CD14-positive monocyte (primary cell): Measurements from ENCODE around the gene TMEM190. TPM values are rescaled to one million over a fixed set of nuclear protein-coding genes. Genes with fewer than 3 reads are reported as not detected.

Source experiments
- DNase-seq, 3 donors: peaks; one replicate each; pipeline ENCODE4 v3.0.0-alpha.2; 2011 to 2022
- H2AFZ ChIP-seq: 2 replicates; pipeline ENCODE4 v1.6.0; 2012; ENCODE audit warnings: mild to moderate bottlenecking, low read depth, low read length, inconsistent platforms; ENCODE audit not compliant: insufficient read depth, poor library complexity, severe bottlenecking
- H3K27ac ChIP-seq, 2 donors: 1 replicate in 1 of 2; 2 replicates in 1 of 2; pipeline ENCODE4 v1.5.1; 2012 to 2013; ENCODE audit warnings: low read length in 2 of 2, control low read depth in 1 of 2, inconsistent platforms in 1 of 2, low read depth in 1 of 2, mild to moderate bottlenecking in 1 of 2
- H3K27me3 ChIP-seq, 2 donors: one replicate each; pipeline versions ENCODE4 v1.6.0 to v1.6.1; 2011 to 2013; ENCODE audit warnings: low read length in 2 of 2; ENCODE audit not compliant: control insufficient read depth in 2 of 2, insufficient read depth in 2 of 2
- H3K36me3 ChIP-seq, 2 donors: replicated peaks in 1 of 2; 1 replicate in 1 of 2; 2 replicates in 1 of 2; pipeline versions ENCODE4 v1.5.1 to v1.6.1; 2012 to 2013; ENCODE audit warnings: low read length in 2 of 2, control low read depth in 1 of 2, inconsistent platforms in 1 of 2, mild to moderate bottlenecking in 1 of 2; ENCODE audit not compliant: insufficient read depth in 2 of 2, control insufficient read depth in 1 of 2
- H3K4me1 ChIP-seq, 2 donors: 1 replicate in 1 of 2; 2 replicates in 1 of 2; pipeline versions ENCODE4 v1.5.1 to v1.6.1; 2012 to 2013; ENCODE audit warnings: low read length in 2 of 2, control low read depth in 1 of 2, inconsistent platforms in 1 of 2, mild to moderate bottlenecking in 1 of 2, moderate library complexity in 1 of 2; ENCODE audit not compliant: insufficient read depth in 2 of 2, control insufficient read depth in 1 of 2
- H3K4me2 ChIP-seq: replicated peaks from 2 replicates; pipeline ENCODE3; 2012; ENCODE audit warnings: low read length, moderate library complexity, mild to moderate bottlenecking; ENCODE audit not compliant: poor library complexity, severe bottlenecking; ENCODE audit errors: extremely low read depth
- H3K4me3 ChIP-seq, 3 experiments: fragments of 200-600 bp in 1 of 3; sonication (generic) in 1 of 3; replicated peaks in 1 of 3; 1 replicate in 2 of 3; 2 replicates in 1 of 3; pipeline ENCODE4 v1.5.1; 2011 to 2013; ENCODE audit warnings: low read length in 3 of 3, mild to moderate bottlenecking in 3 of 3, control low read depth in 2 of 3, low read depth in 2 of 3, inconsistent platforms in 1 of 3, moderate library complexity in 1 of 3
- H3K79me2 ChIP-seq: 2 replicates; pipeline ENCODE4 v1.6.0; 2012; ENCODE audit warnings: mild to moderate bottlenecking, control low read depth, inconsistent platforms, low read length, moderate library complexity; ENCODE audit not compliant: insufficient read depth
- H3K9ac ChIP-seq: 2 replicates; pipeline ENCODE4 v1.6.0; 2017; ENCODE audit warnings: low read length, mild to moderate bottlenecking; ENCODE audit not compliant: insufficient read depth, poor library complexity, severe bottlenecking
- H3K9me3 ChIP-seq, 2 donors: replicated peaks in 1 of 2; 1 replicate in 1 of 2; 2 replicates in 1 of 2; pipeline versions ENCODE4 v1.5.1 to v1.6.1; 2012 to 2013; ENCODE audit warnings: low read length in 2 of 2, control low read depth in 1 of 2; ENCODE audit not compliant: control insufficient read depth in 1 of 2, insufficient read depth in 1 of 2
- H4K20me1 ChIP-seq: 2 replicates; pipeline ENCODE4 v1.6.0; 2012; ENCODE audit warnings: mild to moderate bottlenecking, low read length, control low read depth, moderate library complexity; ENCODE audit not compliant: insufficient read depth
- H3K27ac Mint-ChIP-seq, 7 donors: one replicate each; pipeline ENCODE4 v1.8.0; 2020; ENCODE audit warnings: mild to moderate bottlenecking in 7 of 7, mixed read lengths in 7 of 7, moderate library complexity in 6 of 7, inconsistent platforms in 2 of 7
- H3K27me3 Mint-ChIP-seq, 3 donors: one replicate each; pipeline ENCODE4 v1.8.0; 2021 to 2022; ENCODE audit warnings: low read depth in 3 of 3, mild to moderate bottlenecking in 3 of 3, mixed read lengths in 3 of 3, moderate library complexity in 3 of 3, inconsistent platforms in 1 of 3
- H3K36me3 Mint-ChIP-seq, 2 donors: one replicate each; pipeline ENCODE4 v1.8.0; 2020; ENCODE audit warnings: mixed read lengths in 2 of 2, inconsistent platforms in 1 of 2, mild to moderate bottlenecking in 1 of 2
- H3K4me1 Mint-ChIP-seq: one replicate; pipeline ENCODE4 v1.8.0; 2020; ENCODE audit warnings: mild to moderate bottlenecking, mixed read lengths
- H3K4me3 Mint-ChIP-seq, 2 donors: one replicate each; pipeline ENCODE4 v1.8.0; 2020; ENCODE audit warnings: mild to moderate bottlenecking in 2 of 2, mixed read lengths in 2 of 2, moderate library complexity in 1 of 2
- H3K9me3 Mint-ChIP-seq, 7 donors: one replicate each; pipeline ENCODE4 v1.8.0; 2020 to 2022; ENCODE audit warnings: mixed read lengths in 7 of 7, mild to moderate bottlenecking in 6 of 7, moderate library complexity in 6 of 7, inconsistent platforms in 2 of 7
- WGBS: methylation state at CpG from one replicate; pipeline ENCODE4 v1.1.5; 2013; ENCODE audit warnings: missing lambda C conversion rate; ENCODE audit not compliant: insufficient coverage; 5-methylcytosine and 5-hydroxymethylcytosine counted together
- intact Hi-C, 2 donors: fragments of 100-400 bp; cut with micrococcal nuclease; formaldehyde crosslinking; loops; one replicate each; pipeline versions ENCODE4 v1.15.0 to v1.15.1; 2023
- polyA plus RNA-seq, 3 donors: library from polyadenylated mRNA; depleted of rRNA in 1 of 3; unstranded in 2 of 3; stranded (reverse) in 1 of 3; fragments of 300-500 nt in 2 of 3; fragments of >200 nt in 1 of 3; fragmentation: Illumina TruSeq in 2 of 3; gene quantifications; 1 replicate in 2 of 3; 2 replicates in 1 of 3; pipeline ENCODE4 v1.2.3, GENCODE V29; 2012 to 2021
- TF ChIP-seq, protein P1 (sequence below): fragments of 200-600 bp; IDR thresholded peaks from one replicate; pipeline ENCODE4 v1.8.0; 2022; ENCODE audit warnings: antibody characterized with exemption, mild to moderate bottlenecking

TMEM190 gene
- polyA plus RNA-seq, 3 donors: not detected

DNA sequence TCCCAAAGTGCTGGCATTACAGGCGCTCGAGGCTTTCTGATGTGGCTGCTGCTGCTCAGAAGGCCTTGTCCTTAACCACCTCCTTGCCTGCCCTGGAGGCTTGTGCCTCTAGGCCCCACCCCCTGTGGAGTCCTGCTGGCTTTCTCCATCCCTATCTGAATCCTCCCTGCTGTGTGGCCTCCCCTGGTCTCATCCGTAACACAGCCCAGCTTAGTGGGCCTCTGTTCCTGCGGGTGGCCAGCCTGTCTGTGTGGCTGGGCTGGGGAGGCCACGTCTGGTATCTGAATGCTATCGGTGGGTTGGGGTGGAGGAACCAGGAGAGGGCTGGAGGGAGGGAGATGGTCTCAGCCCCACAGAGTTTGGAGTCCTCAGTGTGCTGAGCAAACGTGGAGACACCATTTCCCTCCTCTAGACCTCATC, 13.8 kb downstream of the TMEM190 start:
- 92% methylated on average over 6 of the region's 7 CpGs for WGBS
- peaks cover 75% of the 10 kb centered on the region for H4K20me1 ChIP-seq
- no peak overlapping the region for H3K4me2 ChIP-seq
- intact Hi-C loops: no loop called here
- no peaks in the 10 kb centered on the region for H3K27me3 ChIP-seq
- H3K9me3 ChIP-seq: no peaks in the 10 kb centered on the region
- peaks cover 43% of the 10 kb centered on the region for H3K79me2 ChIP-seq
- H3K27ac ChIP-seq: no peak overlapping the region
- peaks cover 40 to 43% of the 10 kb centered on the region in 2 donors for H3K36me3 ChIP-seq
- TF ChIP-seq, protein P1, sequence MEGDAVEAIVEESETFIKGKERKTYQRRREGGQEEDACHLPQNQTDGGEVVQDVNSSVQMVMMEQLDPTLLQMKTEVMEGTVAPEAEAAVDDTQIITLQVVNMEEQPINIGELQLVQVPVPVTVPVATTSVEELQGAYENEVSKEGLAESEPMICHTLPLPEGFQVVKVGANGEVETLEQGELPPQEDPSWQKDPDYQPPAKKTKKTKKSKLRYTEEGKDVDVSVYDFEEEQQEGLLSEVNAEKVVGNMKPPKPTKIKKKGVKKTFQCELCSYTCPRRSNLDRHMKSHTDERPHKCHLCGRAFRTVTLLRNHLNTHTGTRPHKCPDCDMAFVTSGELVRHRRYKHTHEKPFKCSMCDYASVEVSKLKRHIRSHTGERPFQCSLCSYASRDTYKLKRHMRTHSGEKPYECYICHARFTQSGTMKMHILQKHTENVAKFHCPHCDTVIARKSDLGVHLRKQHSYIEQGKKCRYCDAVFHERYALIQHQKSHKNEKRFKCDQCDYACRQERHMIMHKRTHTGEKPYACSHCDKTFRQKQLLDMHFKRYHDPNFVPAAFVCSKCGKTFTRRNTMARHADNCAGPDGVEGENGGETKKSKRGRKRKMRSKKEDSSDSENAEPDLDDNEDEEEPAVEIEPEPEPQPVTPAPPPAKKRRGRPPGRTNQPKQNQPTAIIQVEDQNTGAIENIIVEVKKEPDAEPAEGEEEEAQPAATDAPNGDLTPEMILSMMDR: no peak
- Mint-ChIP-seq H3K4me1 (peaks cover 42% of the 10 kb centered on the region), H3K27ac (peak overlapping the region in 5 of 7 donors; percentile 2 to 55 (median 46)), H3K9me3 (peaks cover 0 to 2% (median 0%) of the 10 kb centered on the region in 7 donors), H3K4me3 (no peak overlapping the region), H3K27me3 (peaks cover 0 to 1% (median 0%) of the 10 kb centered on the region in 3 donors), H3K36me3 (peaks cover 39 to 47% of the 10 kb centered on the region in 2 donors)
- H3K9ac ChIP-seq: no peak overlapping the region
- no peak overlapping the region for H3K4me3 ChIP-seq
- DNase-seq: no peak
- peaks cover 25 to 35% of the 10 kb centered on the region in 2 donors for H3K4me1 ChIP-seq
- H2AFZ ChIP-seq: no peak overlapping the region

DNA sequence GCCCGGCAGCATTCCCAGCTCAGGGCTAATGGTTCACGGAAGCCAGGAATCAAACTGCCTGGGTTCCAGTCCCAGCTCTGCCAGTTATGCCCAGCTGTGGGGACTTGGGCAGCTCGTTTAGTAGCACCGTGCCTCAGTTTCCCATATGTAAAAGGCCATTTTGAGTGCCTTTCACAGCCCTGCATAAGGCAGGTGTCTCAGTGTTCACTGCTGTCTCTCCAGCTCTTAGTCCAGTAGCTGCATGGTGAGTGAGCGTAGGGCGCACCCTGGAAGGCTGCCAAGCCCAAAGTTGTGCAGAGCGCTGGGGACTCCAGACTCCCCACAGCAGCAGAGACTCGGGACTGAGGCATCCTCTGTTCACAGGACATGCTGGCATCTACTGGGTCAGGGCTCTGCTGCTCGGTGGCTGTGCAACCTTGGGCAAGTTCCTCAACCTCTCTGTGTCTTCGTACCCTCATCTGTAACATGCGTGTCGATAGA, 14.6 kb downstream of the TMEM190 start:
- H3K4me1 ChIP-seq: peaks cover 25 to 32% of the 10 kb centered on the region in 2 donors

More for the DNA sequence above, 14.6 kb downstream of the TMEM190 start:
- Histone ChIP-seq H3K9ac (no peak overlapping the region), H3K9me3 (no peaks in the 10 kb centered on the region), H3K27me3 (no peaks in the 10 kb centered on the region), H3K4me2 (no peak overlapping the region), H2AFZ (no peak overlapping the region), H3K27ac (no peak overlapping the region), H4K20me1 (peaks cover 70% of the 10 kb centered on the region), H3K4me3 (no peak overlapping the region), H3K36me3 (peaks cover 40 to 43% of the 10 kb centered on the region in 2 donors), H3K79me2 (peaks cover 38% of the 10 kb centered on the region)
- Mint-ChIP-seq H3K4me1 (peaks cover 42% of the 10 kb centered on the region), H3K9me3 (no peaks in the 10 kb centered on the region), H3K4me3 (no peak overlapping the region), H3K27me3 (peaks cover 0 to 1% (median 0%) of the 10 kb centered on the region in 3 donors), H3K36me3 (peaks cover 39 to 47% of the 10 kb centered on the region in 2 donors), H3K27ac (peak overlapping the region in 1 of 7 donors; percentile 33)
- 94% methylated on average over 7 of the region's 12 CpGs for WGBS
- TF ChIP-seq, protein P1: no peak
- intact Hi-C loops: no loop called here
- no peak for DNase-seq
